Panc1 (cell line): ENCODE data around the gene AGAP1. TPM values are rescaled to one million over a fixed set of nuclear protein-coding genes. Genes with fewer than 3 reads are reported as not detected.

Experiments
- ATAC-seq: fragments of 200-7000 bp; cut with Tn5 transposase; 2 replicates; pipeline ENCODE4 v1.9.1; 2020; ENCODE audit warnings: mild to moderate bottlenecking, moderate library complexity
- BruUV-seq: library from RNA; stranded (reverse); fragments of 400-500 nt; replicated peaks from 2 replicates; lab custom pipeline; 2021; lab: Mats Ljungman, UMichigan
- CTCF ChIA-PET: fragments of 300-600 bp; sonication (Branson Sonifier 250); formaldehyde crosslinking; loops from one replicate; lab custom pipeline; 2022; ENCODE audit warnings: antibody characterized with exemption; lab: Charles Lee
- POLR2A ChIA-PET: fragments of 300-600 bp; sonication (Branson Sonifier 250); formaldehyde crosslinking; loops from one replicate; lab custom pipeline; 2022; ENCODE audit warnings: antibody characterized with exemption; lab: Charles Lee
- DNase-seq: peaks from one replicate; pipeline ENCODE4 v3.0.0-alpha.2; 2010; ENCODE audit warnings: low read depth, low spot score
- H3K27ac ChIP-seq: 2 replicates; pipeline ENCODE4 v1.5.1; 2011; ENCODE audit warnings: mild to moderate bottlenecking, low read length, inconsistent platforms
- H3K27me3 ChIP-seq: fragments of 200-500 bp; sonication (Bioruptor generic); 2 replicates; pipeline ENCODE4 v1.6.0; 2014; ENCODE audit warnings: low read length, inconsistent platforms; ENCODE audit not compliant: control insufficient read depth, insufficient read depth
- H3K36me3 ChIP-seq: fragments of 200-500 bp; sonication (Bioruptor generic); 2 replicates; pipeline ENCODE4 v1.5.1; 2014; ENCODE audit warnings: inconsistent platforms, mild to moderate bottlenecking, low read length, moderate library complexity; ENCODE audit not compliant: control insufficient read depth, insufficient read depth
- H3K4me1 ChIP-seq: 2 replicates; pipeline ENCODE4 v1.5.1; 2011; ENCODE audit warnings: inconsistent platforms, mild to moderate bottlenecking, low read length, moderate library complexity; ENCODE audit not compliant: control insufficient read depth, insufficient read depth
- H3K4me3 ChIP-seq, 2 experiments: 2 replicates each; pipeline ENCODE4 v1.5.1; 2011 to 2012; ENCODE audit warnings: low read depth in 2 of 2, low read length in 2 of 2, mild to moderate bottlenecking in 2 of 2, inconsistent platforms in 1 of 2, moderate library complexity in 1 of 2
- H3K9me3 ChIP-seq: fragments of 200-500 bp; sonication (Bioruptor generic); 2 replicates; pipeline ENCODE4 v1.5.1; 2014; ENCODE audit warnings: low read depth, mild to moderate bottlenecking, inconsistent platforms, low read length, moderate library complexity; ENCODE audit not compliant: control insufficient read depth, insufficient read depth
- POLR2AphosphoS5 ChIP-seq: IDR thresholded peaks from 2 replicates; pipeline ENCODE4 v1.6.1; 2012; ENCODE audit warnings: mild to moderate bottlenecking, low read depth, low read length, moderate library complexity
- SIN3A ChIP-seq: IDR thresholded peaks from 2 replicates; pipeline ENCODE4 v1.6.1; 2012; ENCODE audit warnings: low read depth, mild to moderate bottlenecking, low read length, moderate library complexity, borderline replicate concordance; ENCODE audit not compliant: insufficient read depth
- TCF7L2 ChIP-seq: IDR thresholded peaks from 2 replicates; pipeline ENCODE4 v1.6.1; 2011; ENCODE audit warnings: mild to moderate bottlenecking, low read depth, low read length, inconsistent platforms
- in situ Hi-C: cut with HindIII; loops from 2 replicates; pipeline ENCODE4 v1.10.0; 2016; ENCODE audit warnings: low sequenced_read_pairs, low pct_unique_long_range_greater_than_20kb
- intact Hi-C: fragments of 100-400 bp; cut with micrococcal nuclease; formaldehyde crosslinking; loops from one replicate; pipeline ENCODE4 v1.10.0; 2022; ENCODE audit not compliant: unreplicated experiment
- total RNA-seq: library from RNA; stranded (reverse); gene quantifications from one replicate; pipeline ENCODE4 v1.2.1, GENCODE V29; 2021; ENCODE audit not compliant: unreplicated experiment
- TF ChIP-seq, protein P1 (sequence below), 2 experiments: IDR thresholded peaks; 2 replicates each; pipeline ENCODE4 v1.6.1; 2011 to 2012; ENCODE audit warnings: low read depth in 2 of 2, control low read depth in 1 of 2, low read length in 1 of 2, mild to moderate bottlenecking in 1 of 2, moderate library complexity in 1 of 2; ENCODE audit not compliant: insufficient read depth in 1 of 2
- TF ChIP-seq, protein P2 (sequence below): fragments of 450-650 bp; IDR thresholded peaks from 2 replicates; pipeline ENCODE4 v1.5.1; 2017; ENCODE audit warnings: mild to moderate bottlenecking

AGAP1 gene
- total RNA-seq, 1 experiment from 2014 or later, result 38.9 TPM

- DNase-seq, result no peak
- Histone ChIP-seq H3K4me1 (no peaks in the 10 kb centered on the region), H3K27me3 (no peaks in the 10 kb centered on the region), H3K27ac (no peak overlapping the region), H3K4me3 (no peak overlapping the region), H3K36me3 (no peaks in the 10 kb centered on the region), H3K9me3 (no peaks in the 10 kb centered on the region)
- ATAC-seq, result no peak
- ChIA-PET POLR2A (no interaction called here), CTCF (interaction anchor here (0.6 to 1.8 kb wide), 2 partner anchors 14 to 31 kb away, joined by 3 to 4 read pairs; no protein-coding TSS in a partner anchor)
- intact Hi-C loops, result no loop called here
- BruUV-seq, result no TSS peak
- in situ Hi-C loops, result no loop called here
- TF ChIP-seq, protein P1, sequence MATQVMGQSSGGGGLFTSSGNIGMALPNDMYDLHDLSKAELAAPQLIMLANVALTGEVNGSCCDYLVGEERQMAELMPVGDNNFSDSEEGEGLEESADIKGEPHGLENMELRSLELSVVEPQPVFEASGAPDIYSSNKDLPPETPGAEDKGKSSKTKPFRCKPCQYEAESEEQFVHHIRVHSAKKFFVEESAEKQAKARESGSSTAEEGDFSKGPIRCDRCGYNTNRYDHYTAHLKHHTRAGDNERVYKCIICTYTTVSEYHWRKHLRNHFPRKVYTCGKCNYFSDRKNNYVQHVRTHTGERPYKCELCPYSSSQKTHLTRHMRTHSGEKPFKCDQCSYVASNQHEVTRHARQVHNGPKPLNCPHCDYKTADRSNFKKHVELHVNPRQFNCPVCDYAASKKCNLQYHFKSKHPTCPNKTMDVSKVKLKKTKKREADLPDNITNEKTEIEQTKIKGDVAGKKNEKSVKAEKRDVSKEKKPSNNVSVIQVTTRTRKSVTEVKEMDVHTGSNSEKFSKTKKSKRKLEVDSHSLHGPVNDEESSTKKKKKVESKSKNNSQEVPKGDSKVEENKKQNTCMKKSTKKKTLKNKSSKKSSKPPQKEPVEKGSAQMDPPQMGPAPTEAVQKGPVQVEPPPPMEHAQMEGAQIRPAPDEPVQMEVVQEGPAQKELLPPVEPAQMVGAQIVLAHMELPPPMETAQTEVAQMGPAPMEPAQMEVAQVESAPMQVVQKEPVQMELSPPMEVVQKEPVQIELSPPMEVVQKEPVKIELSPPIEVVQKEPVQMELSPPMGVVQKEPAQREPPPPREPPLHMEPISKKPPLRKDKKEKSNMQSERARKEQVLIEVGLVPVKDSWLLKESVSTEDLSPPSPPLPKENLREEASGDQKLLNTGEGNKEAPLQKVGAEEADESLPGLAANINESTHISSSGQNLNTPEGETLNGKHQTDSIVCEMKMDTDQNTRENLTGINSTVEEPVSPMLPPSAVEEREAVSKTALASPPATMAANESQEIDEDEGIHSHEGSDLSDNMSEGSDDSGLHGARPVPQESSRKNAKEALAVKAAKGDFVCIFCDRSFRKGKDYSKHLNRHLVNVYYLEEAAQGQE (IDR thresholded peaks at IDR 0.05; ENCODE audit: insufficient read depth in 1 of 2, low read depth in 2 of 2, low read length in 1 of 2), result no peak
- no peak for TF ChIP-seq TCF7L2
- TF ChIP-seq POLR2AphosphoS5, result no peak
- TF ChIP-seq, protein P2, sequence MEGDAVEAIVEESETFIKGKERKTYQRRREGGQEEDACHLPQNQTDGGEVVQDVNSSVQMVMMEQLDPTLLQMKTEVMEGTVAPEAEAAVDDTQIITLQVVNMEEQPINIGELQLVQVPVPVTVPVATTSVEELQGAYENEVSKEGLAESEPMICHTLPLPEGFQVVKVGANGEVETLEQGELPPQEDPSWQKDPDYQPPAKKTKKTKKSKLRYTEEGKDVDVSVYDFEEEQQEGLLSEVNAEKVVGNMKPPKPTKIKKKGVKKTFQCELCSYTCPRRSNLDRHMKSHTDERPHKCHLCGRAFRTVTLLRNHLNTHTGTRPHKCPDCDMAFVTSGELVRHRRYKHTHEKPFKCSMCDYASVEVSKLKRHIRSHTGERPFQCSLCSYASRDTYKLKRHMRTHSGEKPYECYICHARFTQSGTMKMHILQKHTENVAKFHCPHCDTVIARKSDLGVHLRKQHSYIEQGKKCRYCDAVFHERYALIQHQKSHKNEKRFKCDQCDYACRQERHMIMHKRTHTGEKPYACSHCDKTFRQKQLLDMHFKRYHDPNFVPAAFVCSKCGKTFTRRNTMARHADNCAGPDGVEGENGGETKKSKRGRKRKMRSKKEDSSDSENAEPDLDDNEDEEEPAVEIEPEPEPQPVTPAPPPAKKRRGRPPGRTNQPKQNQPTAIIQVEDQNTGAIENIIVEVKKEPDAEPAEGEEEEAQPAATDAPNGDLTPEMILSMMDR, result no peak
- no peak for TF ChIP-seq SIN3A
Measured at GRCh38 chr2:236161531-236161930, 667.7 kb downstream of the AGAP1 start.

- Histone ChIP-seq H3K27me3 (no peaks in the 10 kb centered on the region), H3K36me3 (no peaks in the 10 kb centered on the region), H3K4me1 (no peaks in the 10 kb centered on the region), H3K4me3 (no peak overlapping the region), H3K27ac (no peak overlapping the region), H3K9me3 (no peaks in the 10 kb centered on the region)
- no TSS peak for BruUV-seq
- in situ Hi-C loops, result no loop called here
- ChIA-PET POLR2A (interaction anchor here (0.5 kb wide), 1 partner anchor 23 kb away, joined by 3 read pairs; no protein-coding TSS in a partner anchor), CTCF (interaction anchor here (0.6 to 1.8 kb wide), 2 partner anchors 14 to 31 kb away, joined by 3 to 4 read pairs; no protein-coding TSS in a partner anchor)
- DNase-seq, result no peak
- intact Hi-C loops, result no loop called here
- TF ChIP-seq TCF7L2, result no peak
- TF ChIP-seq, protein P1 (IDR thresholded peaks at IDR 0.05; ENCODE audit: insufficient read depth in 1 of 2, low read depth in 2 of 2, low read length in 1 of 2), result no peak
- no peak for ATAC-seq
Measured at GRCh38 chr2:236162031-236162845, 668.4 kb downstream of the AGAP1 start.
